GM18858 (cell line): Measurements from ENCODE around the gene LNP1.
A peak's percentile ranks its signal among the peaks of the same experiment; 100 is the strongest.
"Not testable (repeated sequence)": the region's sequence is repeated elsewhere in the genome, so short reads cannot be mapped to it uniquely, and the experiment has no call there.

Experiments used
- ATAC-seq: cut with Tn5 transposase; IDR thresholded peaks from one replicate; pipeline ENCODE4 v1.9.1; 2021; ENCODE audit not compliant: unreplicated experiment

LNP1 gene

DNA sequence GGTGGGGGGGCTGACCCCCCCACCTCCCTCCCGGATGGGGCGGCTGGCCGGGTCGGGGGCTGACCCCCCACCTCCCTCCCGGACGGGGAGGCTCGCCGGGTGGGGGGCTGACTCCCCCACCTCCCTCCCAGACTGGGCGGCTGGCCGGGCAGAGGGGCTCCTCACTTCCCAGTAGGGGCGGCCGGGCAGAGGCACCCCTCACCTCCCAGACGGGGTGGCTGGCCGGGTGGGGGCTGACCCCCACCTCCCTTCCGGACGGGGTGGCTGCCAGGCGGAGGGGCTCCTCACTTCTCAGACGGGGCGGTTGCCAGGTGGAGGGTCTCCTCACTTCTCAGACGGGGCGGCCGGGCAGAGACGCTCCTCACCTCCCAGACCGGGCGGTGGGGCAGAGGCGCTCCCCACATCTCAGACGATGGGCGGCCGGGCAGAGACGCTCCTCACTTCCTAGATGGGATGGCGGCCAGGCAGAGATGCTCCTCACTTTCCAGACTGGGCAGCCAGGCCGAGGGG lies 76.6 kb downstream of the LNP1 start:
- ATAC-seq, result not testable (repeated sequence)

DNA sequence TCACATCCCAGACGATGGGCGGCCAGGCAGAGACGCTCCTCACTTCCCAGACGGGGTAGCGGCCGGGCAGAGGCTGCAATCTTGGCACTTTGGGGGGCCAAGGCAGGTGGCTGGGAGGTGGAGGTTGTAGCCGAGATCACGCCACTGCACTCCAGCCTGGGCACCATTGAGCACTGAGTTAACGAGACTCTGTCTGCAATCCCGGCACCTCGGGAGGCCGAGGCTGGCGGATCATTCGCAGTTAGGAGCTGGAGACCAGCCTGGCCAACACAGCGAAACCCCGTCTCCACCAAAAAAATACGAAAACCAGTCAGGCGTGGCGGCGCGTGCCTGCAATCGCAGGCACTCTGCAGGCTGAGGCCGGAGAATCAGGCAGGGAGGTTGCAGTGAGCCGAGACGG lies 77.2 kb downstream of the LNP1 start:
- not testable (repeated sequence) for ATAC-seq

DNA sequence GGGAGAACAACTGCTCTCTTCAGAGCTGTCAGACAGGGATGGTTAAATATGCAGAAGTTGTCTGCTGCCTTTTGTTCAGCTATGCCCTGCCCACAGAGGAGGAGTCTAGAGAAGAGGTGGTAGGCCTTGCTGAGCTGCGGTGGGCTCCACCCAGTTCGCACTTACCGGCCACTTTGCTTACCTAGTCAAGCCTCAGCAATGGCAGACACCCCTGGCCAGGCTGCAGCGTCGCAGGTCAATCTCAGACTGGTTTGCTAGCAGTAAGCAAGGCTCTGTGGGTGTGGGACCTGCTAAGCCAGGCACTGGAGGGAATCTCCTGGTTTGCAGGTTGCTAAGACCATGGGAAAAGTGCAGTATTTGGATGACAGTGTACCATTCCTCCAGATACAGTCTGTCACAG lies 78.7 kb downstream of the LNP1 start:
- ATAC-seq, result no peak

DNA sequence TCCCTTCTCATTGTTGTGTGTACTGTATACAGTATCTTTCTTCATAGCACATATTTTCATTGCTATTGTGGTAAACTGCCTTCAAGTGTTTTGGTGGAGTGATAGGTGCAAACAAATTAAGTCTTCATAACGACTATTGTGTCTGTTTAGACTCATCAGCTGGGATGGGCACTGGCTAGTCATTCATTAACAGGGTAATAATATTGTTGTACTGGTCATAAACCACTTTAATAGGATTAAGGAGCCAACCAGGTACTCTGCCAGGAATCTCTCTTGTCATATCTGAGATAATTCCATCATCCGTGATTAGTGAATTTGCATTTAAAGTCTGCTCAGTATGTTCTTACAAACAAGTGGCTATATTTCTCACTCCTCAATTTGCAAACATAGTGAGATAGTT lies 80.8 kb downstream of the LNP1 start:
- no peak for ATAC-seq

DNA sequence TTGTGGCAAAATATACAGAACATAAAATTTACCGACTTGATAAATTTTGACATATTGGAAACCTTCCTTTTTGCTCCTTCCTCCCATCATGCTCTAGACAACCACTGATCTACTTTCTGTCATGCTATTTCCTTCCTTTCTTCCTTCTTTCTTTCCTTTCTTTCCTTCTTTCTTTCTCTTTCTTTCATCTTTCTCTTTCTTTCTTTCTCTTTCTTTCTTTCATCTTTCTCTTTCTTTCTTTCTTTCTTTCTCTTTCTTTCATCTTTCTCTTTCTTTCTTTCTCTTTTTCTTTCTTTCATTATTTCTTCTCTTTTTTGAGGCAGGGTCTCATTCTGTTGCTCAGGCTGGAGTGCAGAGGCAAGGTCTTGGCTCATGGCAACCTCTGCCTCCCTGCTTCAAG lies 82.2 kb downstream of the LNP1 start:
- ATAC-seq, result no peak

DNA sequence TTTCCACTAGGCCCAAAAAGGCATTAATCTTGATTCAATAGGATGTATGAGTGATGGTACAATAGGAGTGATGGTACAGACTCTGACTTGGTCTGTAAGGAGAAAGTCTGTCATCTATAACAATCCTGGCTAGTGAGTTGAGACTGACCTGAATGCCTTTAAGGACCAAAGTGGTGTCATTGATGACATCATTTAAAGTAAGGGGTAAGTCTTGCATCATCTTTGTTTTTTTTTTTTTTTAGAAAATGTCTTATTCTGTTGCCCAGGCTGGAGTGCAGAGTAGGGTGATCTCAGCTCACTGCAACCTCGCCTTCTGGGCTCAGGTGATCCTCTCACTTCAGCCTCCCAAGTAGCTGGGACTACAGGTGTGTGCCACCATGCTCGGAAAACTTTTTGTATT lies 85.5 kb downstream of the LNP1 start:
- ATAC-seq, result no peak

DNA sequence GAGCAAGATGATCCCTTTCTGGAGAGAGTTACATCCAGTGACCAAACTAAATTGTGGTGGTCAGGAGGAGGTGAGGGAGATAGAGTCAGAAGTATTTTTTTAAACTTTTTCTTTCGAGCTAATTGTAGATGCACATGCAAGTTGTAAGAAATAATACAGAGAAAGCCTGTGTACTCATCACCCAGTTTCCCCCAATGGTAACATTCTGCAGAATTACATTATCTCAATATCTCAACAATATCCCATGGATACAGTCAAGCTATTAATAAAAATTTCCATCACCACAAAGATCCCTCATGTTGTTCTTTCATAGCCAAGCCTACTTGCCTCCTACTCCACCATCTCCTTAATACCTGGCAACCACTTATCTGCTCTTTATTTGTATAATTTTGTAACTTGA lies 87.8 kb downstream of the LNP1 start:
- no peak for ATAC-seq

DNA sequence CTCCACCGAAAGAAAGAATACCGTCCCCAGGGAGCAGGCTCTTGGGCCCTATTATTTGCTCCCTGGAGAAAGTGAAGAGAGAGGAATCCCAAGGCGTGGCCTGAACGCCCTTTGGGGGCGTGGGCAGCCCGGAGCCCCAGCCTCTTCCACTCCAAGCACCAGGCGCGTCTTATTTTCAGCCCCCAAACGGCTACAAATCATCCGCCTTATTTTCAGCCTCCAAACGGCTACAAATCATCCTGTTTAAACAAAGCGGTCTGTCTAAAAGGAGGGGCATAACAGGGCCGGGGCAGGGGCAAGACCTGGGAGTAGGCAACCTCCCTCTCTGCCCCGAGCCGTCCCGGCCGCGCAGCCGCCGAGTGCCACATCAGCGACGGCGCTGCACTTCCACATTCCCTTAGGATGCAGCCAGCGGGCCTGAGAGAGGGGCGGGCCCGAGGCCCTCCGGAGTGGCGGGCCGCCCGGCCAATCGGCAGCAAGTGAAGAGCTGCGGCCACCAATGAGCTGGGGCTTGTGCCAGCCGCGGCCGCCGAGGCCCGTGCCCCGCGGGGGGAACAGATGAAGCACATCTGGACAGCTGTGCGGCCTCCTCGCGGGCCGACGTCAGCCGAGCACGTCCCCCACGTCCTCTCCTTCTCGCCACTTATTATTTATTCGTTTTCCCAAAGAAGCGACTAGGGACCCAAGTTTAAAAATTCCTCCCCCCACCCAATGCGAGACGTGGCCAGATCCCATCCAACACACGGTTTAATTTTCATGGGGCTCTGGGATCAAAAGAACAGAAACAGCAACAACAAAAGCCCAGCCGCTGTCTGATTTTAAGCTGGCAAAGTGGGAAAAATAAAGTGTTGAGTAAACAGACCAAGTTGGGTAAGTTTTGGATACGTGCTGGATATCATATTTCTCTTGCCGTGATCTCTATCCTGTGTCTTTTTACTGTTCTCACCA lies 91.0 kb downstream of the LNP1 start, which contains the start of gene TMEM45A:
Gene TMEM45A (plus strand): TSS at position 561 of the 948 bp plus-strand sequence. CDS start 62,593 bp downstream, outside the sequence.
- peak; percentile 91 for ATAC-seq

DNA sequence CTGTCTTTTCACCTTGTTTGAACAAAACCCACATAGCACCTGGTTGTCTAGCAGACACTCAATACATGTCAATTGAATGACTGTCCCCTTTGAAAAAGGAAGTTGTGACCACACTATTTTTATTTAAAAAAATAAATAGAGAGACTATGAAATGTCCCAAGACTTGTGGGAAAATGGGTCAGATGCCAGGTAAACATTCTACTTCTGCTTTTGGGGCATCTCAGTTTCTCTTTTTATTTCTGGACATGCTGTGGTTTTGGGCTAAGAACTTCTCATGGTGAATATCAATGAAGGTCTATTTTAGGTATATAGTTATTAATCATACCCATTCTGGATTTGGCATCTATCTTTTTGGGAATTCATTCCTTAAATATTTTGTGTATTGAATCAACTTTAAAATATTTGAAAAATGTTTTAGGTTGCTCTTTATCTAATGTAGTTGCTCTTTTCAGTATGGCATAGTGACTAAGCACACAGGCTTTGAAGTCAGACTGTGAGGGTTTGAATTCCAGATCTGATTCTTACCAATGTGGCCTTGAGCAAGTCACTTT lies 95.4 kb downstream of the LNP1 start:
- ATAC-seq, result peak; percentile 41

DNA sequence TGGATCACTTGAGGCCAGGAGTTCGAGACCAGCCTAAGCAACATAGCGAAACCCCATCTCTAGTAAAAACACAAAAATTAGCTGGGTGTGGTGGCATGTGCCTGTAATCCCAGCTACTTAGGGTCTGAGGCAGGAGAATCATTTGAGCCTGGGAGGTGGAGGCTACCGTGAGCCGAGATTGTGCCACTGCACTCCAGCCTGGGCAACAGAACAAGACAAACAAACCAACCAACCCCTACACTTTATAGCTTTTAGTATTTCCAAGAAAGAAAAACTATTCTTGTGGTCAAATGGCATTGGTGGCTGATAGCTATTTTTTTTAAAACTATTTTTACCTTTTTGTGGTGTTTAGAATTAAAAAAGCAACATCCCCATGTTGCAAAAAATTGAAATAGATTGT lies 98.3 kb downstream of the LNP1 start:
- ATAC-seq, result no peak

DNA sequence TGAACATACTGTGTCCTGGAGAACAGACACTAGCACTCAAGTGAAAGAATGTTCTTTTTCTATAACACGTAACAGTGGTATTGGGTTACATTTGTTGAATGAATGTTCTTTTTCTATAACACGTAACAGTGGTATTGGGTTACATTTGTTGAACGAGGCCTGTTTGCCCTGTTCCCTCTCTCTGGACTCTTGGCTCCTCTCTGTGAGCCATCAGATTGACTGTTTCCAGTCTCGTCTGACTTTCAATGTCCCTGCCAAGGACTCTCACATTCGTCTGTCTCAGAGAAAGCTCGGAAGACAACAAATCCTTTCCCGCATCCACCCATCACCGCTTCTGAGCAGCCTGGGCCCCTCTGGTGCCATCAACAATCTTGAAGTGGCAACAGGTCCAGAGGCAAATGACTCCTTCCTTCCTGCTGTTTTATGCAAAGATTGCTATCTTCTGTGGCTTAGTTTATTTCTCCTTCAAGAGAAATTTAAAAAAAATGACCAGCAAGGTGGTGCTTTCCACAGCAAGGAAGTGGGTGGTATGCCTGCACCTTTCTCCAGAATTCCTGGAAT lies 99.1 kb downstream of the LNP1 start:
- ATAC-seq, result no peak

DNA sequence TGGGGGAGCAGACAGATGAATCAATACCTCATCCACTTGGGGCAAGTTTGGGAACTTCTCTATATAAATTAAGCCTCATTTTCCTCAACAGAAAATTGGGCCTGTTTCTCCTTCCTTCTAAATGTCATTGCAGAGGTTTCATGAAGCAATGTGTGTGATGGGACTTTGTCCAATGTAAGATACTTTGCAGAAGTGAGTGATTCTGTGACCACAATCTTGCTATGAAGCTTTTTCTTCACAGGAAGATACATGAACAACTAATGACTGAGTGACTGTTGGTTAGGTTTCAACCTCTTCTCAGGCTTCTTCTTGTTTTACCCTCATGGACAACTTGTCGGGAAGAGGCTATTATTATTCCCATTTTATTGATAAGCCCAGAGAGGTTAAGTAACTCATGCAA lies 102.1 kb downstream of the LNP1 start:
- ATAC-seq, result peak; percentile 52
